Fibroblast of pulmonary artery (primary cell): ENCODE data around the gene ITPKC.

Source experiments
- DNase-seq: peaks from one replicate; pipeline ENCODE4 v3.0.0-alpha.2; 2010; ENCODE audit warnings: low read depth
- H3K4me3 ChIP-seq: replicated peaks from 2 replicates; pipeline ENCODE4 v1.5.1; 2011; ENCODE audit warnings: low read depth, mild to moderate bottlenecking, control low read depth, low read length, moderate library complexity
- CTCF ChIP-seq: IDR thresholded peaks from 2 replicates; pipeline ENCODE4 v1.5.1; 2011; ENCODE audit warnings: mild to moderate bottlenecking, control low read depth, low read length, inconsistent platforms; ENCODE audit errors: missing control alignments

ITPKC gene

GRCh38 chr19:40733149-40733548 is 16.2 kb downstream of the ITPKC start:
- DNase-seq, result no peak
- H3K4me3 ChIP-seq, result no peak overlapping the region
- TF ChIP-seq CTCF, result no peak

GRCh38 chr19:40735013-40735771 is 18.3 kb downstream of the ITPKC start:
- no peak for TF ChIP-seq CTCF
- no peak overlapping the region for H3K4me3 ChIP-seq
- no peak for DNase-seq

GRCh38 chr19:40736661-40737060 is 19.7 kb downstream of the ITPKC start:
- H3K4me3 ChIP-seq, result no peak overlapping the region
- no peak for TF ChIP-seq CTCF
- no peak for DNase-seq

GRCh38 chr19:40737102-40737644 is 20.3 kb downstream of the ITPKC start:
- DNase-seq, result no peak
- no peak for TF ChIP-seq CTCF
- H3K4me3 ChIP-seq, result no peak overlapping the region

GRCh38 chr19:40739030-40739839 is 22.3 kb downstream of the ITPKC start:
- H3K4me3 ChIP-seq, result no peak overlapping the region
- DNase-seq, result no peak
- TF ChIP-seq CTCF, result no peak

GRCh38 chr19:40739871-40740703 is 23.2 kb downstream of the ITPKC start:
- H3K4me3 ChIP-seq, result no peak overlapping the region
- no peak for TF ChIP-seq CTCF
- no peak for DNase-seq
